Peyer's patch (tissue), 4 donors: Measurements from ENCODE around the gene PBOV1. TPM values are rescaled to one million over a fixed set of nuclear protein-coding genes. Genes with fewer than 3 reads are reported as not detected.
"Not testable (repeated sequence)": the region's sequence is repeated elsewhere in the genome, so short reads cannot be mapped to it uniquely, and the experiment has no call there.

ENCODE experiments used
- DNase-seq, 3 donors: peaks; one replicate each; pipeline ENCODE4 v3.0.0-alpha.2; 2017 to 2019
- H3K27ac ChIP-seq, 4 donors: fragments of 200-600 bp; sonication (generic); one replicate each; pipeline ENCODE4 v1.5.1; 2016 to 2019
- H3K27me3 ChIP-seq, 2 donors: fragments of 200-600 bp; sonication (generic); one replicate each; pipeline ENCODE4 v1.5.1; 2019
- H3K36me3 ChIP-seq, 3 donors: fragments of 200-600 bp; sonication (generic); one replicate each; pipeline ENCODE4 v1.5.1; 2016 to 2019
- H3K4me1 ChIP-seq, 4 donors: fragments of 200-600 bp; sonication (generic); one replicate each; pipeline ENCODE4 v1.5.1; 2016 to 2019
- H3K4me3 ChIP-seq, 4 donors: fragments of 200-600 bp; sonication (generic); 1 replicate in 3 of 4; 2 replicates in 1 of 4; pipeline ENCODE4 v1.5.1; 2016 to 2019; ENCODE audit warnings: mild to moderate bottlenecking in 1 of 4
- H3K9me3 ChIP-seq, 4 donors: fragments of 200-600 bp; sonication (generic); one replicate each; pipeline ENCODE4 v1.5.1; 2016 to 2019; ENCODE audit warnings: mild to moderate bottlenecking in 1 of 4
- POLR2A ChIP-seq, 2 donors: fragments of 450-650 bp; IDR thresholded peaks; one replicate each; pipeline ENCODE4 v1.5.1; 2017; ENCODE audit warnings: antibody characterized with exemption in 2 of 2, mild to moderate bottlenecking in 2 of 2, moderate library complexity in 2 of 2
- total RNA-seq, 4 donors: library from RNA; depleted of rRNA; stranded (reverse); fragments of >200 nt; gene quantifications; one replicate each; pipeline ENCODE4 v1.1.0, GENCODE V29; 2016
- TF ChIP-seq, protein P1 (sequence below), 6 experiments: fragments of 450-650 bp in 4 of 6; fragments of 200-600 bp in 2 of 6; sonication (generic) in 1 of 6; IDR thresholded peaks; one replicate each; pipeline ENCODE4 v1.5.1; 2017 to 2019; ENCODE audit warnings: antibody characterized with exemption in 6 of 6, mild to moderate bottlenecking in 3 of 6, moderate library complexity in 1 of 6

Gene PBOV1
- total RNA-seq, 4 donors from 2014 or later = not detected

- Histone ChIP-seq H3K36me3 (no peaks in the 10 kb centered on the region), H3K27ac (no peak overlapping the region), H3K9me3 (no peaks in the 10 kb centered on the region), H3K4me3 (no peak overlapping the region), H3K27me3 (no peaks in the 10 kb centered on the region), H3K4me1 (no peaks in the 10 kb centered on the region)
- DNase-seq = peak in 1 of 3 donors; percentile 52
- TF ChIP-seq POLR2A (IDR thresholded peaks at IDR 0.05) = no peak
- TF ChIP-seq, protein P1, sequence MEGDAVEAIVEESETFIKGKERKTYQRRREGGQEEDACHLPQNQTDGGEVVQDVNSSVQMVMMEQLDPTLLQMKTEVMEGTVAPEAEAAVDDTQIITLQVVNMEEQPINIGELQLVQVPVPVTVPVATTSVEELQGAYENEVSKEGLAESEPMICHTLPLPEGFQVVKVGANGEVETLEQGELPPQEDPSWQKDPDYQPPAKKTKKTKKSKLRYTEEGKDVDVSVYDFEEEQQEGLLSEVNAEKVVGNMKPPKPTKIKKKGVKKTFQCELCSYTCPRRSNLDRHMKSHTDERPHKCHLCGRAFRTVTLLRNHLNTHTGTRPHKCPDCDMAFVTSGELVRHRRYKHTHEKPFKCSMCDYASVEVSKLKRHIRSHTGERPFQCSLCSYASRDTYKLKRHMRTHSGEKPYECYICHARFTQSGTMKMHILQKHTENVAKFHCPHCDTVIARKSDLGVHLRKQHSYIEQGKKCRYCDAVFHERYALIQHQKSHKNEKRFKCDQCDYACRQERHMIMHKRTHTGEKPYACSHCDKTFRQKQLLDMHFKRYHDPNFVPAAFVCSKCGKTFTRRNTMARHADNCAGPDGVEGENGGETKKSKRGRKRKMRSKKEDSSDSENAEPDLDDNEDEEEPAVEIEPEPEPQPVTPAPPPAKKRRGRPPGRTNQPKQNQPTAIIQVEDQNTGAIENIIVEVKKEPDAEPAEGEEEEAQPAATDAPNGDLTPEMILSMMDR (IDR thresholded peaks at IDR 0.05) = no peak
These were observed 3.1 kb downstream of the PBOV1 start for GRCh38 chr6:138215093-138215782.

DNA sequence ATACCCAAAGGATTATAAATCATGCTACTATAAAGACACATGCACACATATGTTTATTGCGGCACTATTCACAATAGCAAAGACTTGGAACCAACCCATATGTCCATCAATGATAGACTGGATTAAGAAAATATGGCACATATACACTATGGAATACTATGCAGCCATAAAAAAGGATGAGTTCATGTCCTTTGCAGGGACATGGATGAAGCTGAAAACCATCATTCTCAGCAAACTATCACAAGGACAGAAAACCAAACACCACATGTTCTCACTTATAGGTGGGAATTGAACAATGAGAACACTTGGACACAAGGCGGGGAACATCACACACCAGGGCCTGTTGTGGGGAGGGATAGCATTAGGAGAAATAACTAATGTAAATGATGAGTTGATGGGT is 5.8 kb downstream of the PBOV1 start:
- H3K4me1 ChIP-seq, DNase-seq, H3K27me3 ChIP-seq, H3K9me3 ChIP-seq, H3K36me3 ChIP-seq, H3K4me3 ChIP-seq, H3K27ac ChIP-seq: not testable (repeated sequence)

GRCh38 chr6:138211601-138212000 is 6.7 kb downstream of the PBOV1 start:
- no peaks in the 10 kb centered on the region for H3K27me3 ChIP-seq
- no peak overlapping the region for H3K4me3 ChIP-seq
- H3K27ac ChIP-seq = no peak overlapping the region
- no peak for DNase-seq
- no peaks in the 10 kb centered on the region for H3K4me1 ChIP-seq
- TF ChIP-seq POLR2A (IDR thresholded peaks at IDR 0.05) = no peak
- H3K36me3 ChIP-seq = no peaks in the 10 kb centered on the region
- H3K9me3 ChIP-seq = no peaks in the 10 kb centered on the region

DNA sequence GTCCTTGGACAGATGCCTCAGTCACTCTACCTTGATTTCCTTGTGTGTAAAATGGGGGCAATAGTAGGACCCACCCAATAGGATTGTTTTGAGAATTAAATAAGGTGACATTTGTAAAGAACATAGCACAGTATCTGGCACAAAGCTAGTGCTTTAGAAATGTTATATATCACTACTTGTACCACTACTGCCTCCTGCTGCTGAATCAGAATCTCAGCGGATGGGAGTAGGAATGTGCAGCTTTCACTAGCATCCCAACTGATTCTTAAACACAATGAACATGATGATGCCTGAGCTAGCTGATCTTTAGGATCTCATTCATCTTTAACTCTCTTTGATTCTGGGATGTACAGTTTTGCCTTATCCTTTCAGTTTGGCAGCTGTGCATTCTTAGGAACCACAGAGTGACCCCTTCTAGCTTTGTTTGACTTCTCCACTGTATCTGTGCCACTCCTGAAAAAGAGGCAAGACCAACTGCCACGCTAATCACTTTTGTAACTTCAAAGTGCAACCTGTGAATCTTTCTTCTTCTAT is 7.2 kb downstream of the PBOV1 start:
- TF ChIP-seq, protein P1 (IDR thresholded peaks at IDR 0.05) = peak in 3 of 6 experiments; percentile 31 to 36 (median 34)
- no peak for TF ChIP-seq POLR2A (IDR thresholded peaks at IDR 0.05)
- Histone ChIP-seq H3K36me3 (no peaks in the 10 kb centered on the region), H3K27ac (no peak overlapping the region), H3K9me3 (no peaks in the 10 kb centered on the region), H3K4me1 (no peaks in the 10 kb centered on the region), H3K27me3 (no peaks in the 10 kb centered on the region), H3K4me3 (no peak overlapping the region)
- no peak for DNase-seq

- no peaks in the 10 kb centered on the region for H3K27me3 ChIP-seq
- H3K27ac ChIP-seq = no peak overlapping the region
- DNase-seq = no peak
- TF ChIP-seq, protein P1 (IDR thresholded peaks at IDR 0.05) = no peak
- no peak for TF ChIP-seq POLR2A (IDR thresholded peaks at IDR 0.05)
- no peak overlapping the region for H3K4me3 ChIP-seq
- H3K9me3 ChIP-seq = no peaks in the 10 kb centered on the region
- no peaks in the 10 kb centered on the region for H3K4me1 ChIP-seq
- no peaks in the 10 kb centered on the region for H3K36me3 ChIP-seq
These were observed 11.4 kb downstream of the PBOV1 start for GRCh38 chr6:138206862-138207261.

DNA sequence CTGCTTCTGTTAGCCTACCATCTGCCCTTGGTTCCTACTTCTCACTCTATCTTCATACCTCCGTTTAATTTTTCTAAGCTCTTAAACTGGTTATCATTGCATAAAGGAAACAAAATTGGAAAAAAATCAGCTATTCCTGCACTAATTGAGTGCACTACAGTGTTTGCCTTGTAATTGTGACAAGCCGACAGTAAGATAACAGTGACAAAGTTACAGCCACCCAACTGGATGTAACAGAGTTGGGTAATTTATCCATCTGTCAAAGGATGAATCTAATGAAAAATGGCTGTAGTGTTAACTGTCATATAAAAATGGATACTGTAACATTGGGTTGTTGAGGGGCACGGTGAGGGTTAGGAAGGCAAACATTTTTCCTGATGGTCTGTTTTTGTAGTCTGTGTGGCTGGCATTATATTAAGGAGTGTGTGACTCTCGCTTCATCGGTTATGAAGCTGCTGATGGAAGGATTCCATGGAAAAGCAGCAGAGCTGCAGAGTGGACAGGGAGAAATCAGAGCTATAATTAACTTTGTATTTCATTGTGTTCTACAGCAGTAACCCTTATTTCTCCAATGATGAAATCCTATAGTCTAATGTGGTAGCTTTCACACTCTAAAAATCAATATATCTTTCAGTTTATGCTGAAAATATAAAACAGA is 12.7 kb downstream of the PBOV1 start:
- no peaks in the 10 kb centered on the region for H3K4me1 ChIP-seq
- DNase-seq = no peak
- TF ChIP-seq, protein P1 (IDR thresholded peaks at IDR 0.05) = no peak
- no peak for TF ChIP-seq POLR2A (IDR thresholded peaks at IDR 0.05)

More for the DNA sequence above, 12.7 kb downstream of the PBOV1 start:
- Histone ChIP-seq H3K4me3 (no peak overlapping the region), H3K36me3 (no peaks in the 10 kb centered on the region), H3K27ac (no peak overlapping the region), H3K27me3 (no peaks in the 10 kb centered on the region), H3K9me3 (no peaks in the 10 kb centered on the region)
